Measurements from ENCODE around the gene THG1L. TPM values are rescaled to one million over a fixed set of nuclear protein-coding genes. Genes with fewer than 3 reads are reported as not detected.

Gene THG1L
- total RNA-seq, 1 donor from 2014 or later, result 8.4 TPM

GRCh38 chr5:157747173-157747740, 16.0 kb downstream of the THG1L start:
- ATAC-seq (no peak), DNase-seq (no peak)
- H3K9me3 ChIP-seq, result no peaks in the 10 kb centered on the region
- peaks cover 4% of the 10 kb centered on the region for H3K36me3 ChIP-seq
- H3K27me3 ChIP-seq, result no peaks in the 10 kb centered on the region
- H3K4me1 ChIP-seq, result peaks cover 16% of the 10 kb centered on the region
- TF ChIP-seq CTCF (IDR thresholded peaks at IDR 0.05), result no peak
- no peak overlapping the region for H3K4me3 ChIP-seq
- H3K27ac ChIP-seq, result no peak overlapping the region
- intact Hi-C loops (cut with DNase I), result no loop called here

GRCh38 chr5:157747766-157748700, 16.8 kb downstream of the THG1L start:
- no peak overlapping the region for H3K4me3 ChIP-seq
- H3K27ac ChIP-seq, result no peak overlapping the region
- intact Hi-C loops (cut with DNase I), result no loop called here
- H3K27me3 ChIP-seq, result no peaks in the 10 kb centered on the region
- peaks cover 14% of the 10 kb centered on the region for H3K4me1 ChIP-seq
- DNase-seq (no peak), ATAC-seq (no peak)
- no peak for TF ChIP-seq CTCF (IDR thresholded peaks at IDR 0.05)
- H3K9me3 ChIP-seq, result no peaks in the 10 kb centered on the region
- H3K36me3 ChIP-seq, result peaks cover 10% of the 10 kb centered on the region

- Histone ChIP-seq H3K27me3 (no peaks in the 10 kb centered on the region), H3K9me3 (no peaks in the 10 kb centered on the region), H3K36me3 (peaks cover 17% of the 10 kb centered on the region), H3K4me1 (peaks cover 12% of the 10 kb centered on the region), H3K27ac (no peak overlapping the region), H3K4me3 (no peak overlapping the region)
- intact Hi-C loops (cut with DNase I), result no loop called here
- ATAC-seq, result no peak
- no peak for DNase-seq
- no peak for TF ChIP-seq CTCF (IDR thresholded peaks at IDR 0.05)
These were observed 17.7 kb downstream of the THG1L start for GRCh38 chr5:157748760-157749461.

- DNase-seq, result no peak
- intact Hi-C loops (cut with DNase I), result no loop called here
These were observed 18.2 kb downstream of the THG1L start for GRCh38 chr5:157749462-157749799.

GRCh38 chr5:157750320-157750719, 19.1 kb downstream of the THG1L start:
- DNase-seq, result no peak
- TF ChIP-seq CTCF (IDR thresholded peaks at IDR 0.05), result no peak
- Histone ChIP-seq H3K27me3 (no peaks in the 10 kb centered on the region), H3K9me3 (no peaks in the 10 kb centered on the region), H3K4me1 (peaks cover 2% of the 10 kb centered on the region), H3K36me3 (peaks cover 29% of the 10 kb centered on the region), H3K27ac (no peak overlapping the region), H3K4me3 (no peak overlapping the region)
- no peak for ATAC-seq
- intact Hi-C loops (cut with DNase I), result no loop called here

More at GRCh38 chr5:157749462-157749799, 18.2 kb downstream of the THG1L start:
- no peak overlapping the region for H3K27ac ChIP-seq
- peaks cover 11% of the 10 kb centered on the region for H3K4me1 ChIP-seq
- ATAC-seq, result no peak
- no peak overlapping the region for H3K4me3 ChIP-seq
- H3K9me3 ChIP-seq, result no peaks in the 10 kb centered on the region
- H3K36me3 ChIP-seq, result peaks cover 23% of the 10 kb centered on the region
- H3K27me3 ChIP-seq, result no peaks in the 10 kb centered on the region
- no peak for TF ChIP-seq CTCF (IDR thresholded peaks at IDR 0.05)
